Natural killer cell (primary cell): Measurements from ENCODE around the gene PGC. TPM values are rescaled to one million over a fixed set of nuclear protein-coding genes. Genes with fewer than 3 reads are reported as not detected.

Experiments
- ATAC-seq, 3 donors: fragments of 150-1000 bp in 2 of 3; fragments of 200-7000 bp in 1 of 3; cut with Tn5 transposase; 1 replicate in 1 of 3; 2 replicates in 2 of 3; pipeline ENCODE4 v1.10.0; 2021; ENCODE audit warnings: mild to moderate bottlenecking in 2 of 3, moderate library complexity in 2 of 3
- DNase-seq, 2 donors: peaks; one replicate each; pipeline versions ENCODE4 v3.0.0 to v3.0.0-alpha.2; 2013 to 2021; ENCODE audit warnings: mixed read lengths in 1 of 2
- H3K27ac ChIP-seq: one replicate; pipeline ENCODE4 v1.5.1; 2013; ENCODE audit warnings: mild to moderate bottlenecking, low read length
- H3K27me3 ChIP-seq: one replicate; pipeline ENCODE4 v1.6.1; 2013; ENCODE audit warnings: low read length; ENCODE audit not compliant: control insufficient read depth, insufficient read depth
- H3K36me3 ChIP-seq: one replicate; pipeline ENCODE4 v1.6.1; 2013; ENCODE audit warnings: low read length; ENCODE audit not compliant: control insufficient read depth, insufficient read depth
- H3K4me1 ChIP-seq: one replicate; pipeline ENCODE4 v1.6.1; 2013; ENCODE audit warnings: low read length; ENCODE audit not compliant: control insufficient read depth, insufficient read depth
- H3K4me3 ChIP-seq: one replicate; pipeline ENCODE4 v1.5.1; 2013; ENCODE audit warnings: low read length
- H3K9me3 ChIP-seq: one replicate; pipeline ENCODE4 v1.6.1; 2013; ENCODE audit warnings: low read length; ENCODE audit not compliant: control insufficient read depth, insufficient read depth
- H3K27ac Mint-ChIP-seq, 2 donors: one replicate each; pipeline ENCODE4 v1.8.0; 2022; ENCODE audit warnings: mild to moderate bottlenecking in 2 of 2, mixed read lengths in 2 of 2, moderate library complexity in 1 of 2
- H3K27me3 Mint-ChIP-seq, 2 donors: one replicate each; pipeline ENCODE4 v1.8.0; 2022; ENCODE audit warnings: low read depth in 2 of 2, mixed read lengths in 2 of 2
- H3K36me3 Mint-ChIP-seq: one replicate; pipeline ENCODE4 v1.8.0; 2022; ENCODE audit warnings: mixed read lengths
- H3K4me1 Mint-ChIP-seq, 2 donors: one replicate each; pipeline ENCODE4 v1.8.0; 2022; ENCODE audit warnings: mixed read lengths in 2 of 2
- H3K4me3 Mint-ChIP-seq: one replicate; pipeline ENCODE4 v1.8.0; 2022; ENCODE audit warnings: mild to moderate bottlenecking, moderate library complexity, mixed read lengths
- H3K9me3 Mint-ChIP-seq, 2 donors: one replicate each; pipeline ENCODE4 v1.8.0; 2022; ENCODE audit warnings: mixed read lengths in 2 of 2
- WGBS: methylation state at CpG from one replicate; pipeline ENCODE4 v1.1.7; 2013; ENCODE audit warnings: missing lambda C conversion rate; ENCODE audit not compliant: insufficient coverage; 5-methylcytosine and 5-hydroxymethylcytosine counted together
- intact Hi-C: fragments of 100-400 bp; cut with micrococcal nuclease; formaldehyde crosslinking; loops from one replicate; pipeline ENCODE4 v1.14.2; 2022
- total RNA-seq, 4 donors: library from RNA; stranded (reverse); fragments of 120-200 nt in 1 of 4; gene quantifications; one replicate each; pipeline versions ENCODE4 v1.2.3 to v1.2.4, GENCODE V29; 2013 to 2022
- TF ChIP-seq, protein P1 (sequence below): fragments of 200-600 bp; IDR thresholded peaks from one replicate; pipeline ENCODE4 v1.8.0; 2022; ENCODE audit warnings: antibody characterized with exemption

PGC gene
- total RNA-seq, 3 donors from 2014 or later (not counting 1 experiment from before 2014, with no cell fraction given): not detected

- H3K27ac ChIP-seq: no peak overlapping the region
- peaks cover 37% of the 10 kb centered on the region for H3K36me3 ChIP-seq
- 97% methylated on average over 11 of the region's 13 CpGs for WGBS
- H3K9me3 ChIP-seq: no peaks in the 10 kb centered on the region
- peaks cover 7% of the 10 kb centered on the region for H3K4me1 ChIP-seq
- no peaks in the 10 kb centered on the region for H3K27me3 Mint-ChIP-seq
- peaks cover 7 to 15% of the 10 kb centered on the region in 2 donors for H3K4me1 Mint-ChIP-seq
- no peaks in the 10 kb centered on the region for H3K9me3 Mint-ChIP-seq
- no peaks in the 10 kb centered on the region for H3K27me3 ChIP-seq
- H3K36me3 Mint-ChIP-seq: peaks cover 13% of the 10 kb centered on the region
- H3K4me3 ChIP-seq: no peak overlapping the region
- intact Hi-C loops: no loop called here
- no peak for DNase-seq
- no peak overlapping the region for H3K27ac Mint-ChIP-seq
- no peak for ATAC-seq
- TF ChIP-seq, protein P1, sequence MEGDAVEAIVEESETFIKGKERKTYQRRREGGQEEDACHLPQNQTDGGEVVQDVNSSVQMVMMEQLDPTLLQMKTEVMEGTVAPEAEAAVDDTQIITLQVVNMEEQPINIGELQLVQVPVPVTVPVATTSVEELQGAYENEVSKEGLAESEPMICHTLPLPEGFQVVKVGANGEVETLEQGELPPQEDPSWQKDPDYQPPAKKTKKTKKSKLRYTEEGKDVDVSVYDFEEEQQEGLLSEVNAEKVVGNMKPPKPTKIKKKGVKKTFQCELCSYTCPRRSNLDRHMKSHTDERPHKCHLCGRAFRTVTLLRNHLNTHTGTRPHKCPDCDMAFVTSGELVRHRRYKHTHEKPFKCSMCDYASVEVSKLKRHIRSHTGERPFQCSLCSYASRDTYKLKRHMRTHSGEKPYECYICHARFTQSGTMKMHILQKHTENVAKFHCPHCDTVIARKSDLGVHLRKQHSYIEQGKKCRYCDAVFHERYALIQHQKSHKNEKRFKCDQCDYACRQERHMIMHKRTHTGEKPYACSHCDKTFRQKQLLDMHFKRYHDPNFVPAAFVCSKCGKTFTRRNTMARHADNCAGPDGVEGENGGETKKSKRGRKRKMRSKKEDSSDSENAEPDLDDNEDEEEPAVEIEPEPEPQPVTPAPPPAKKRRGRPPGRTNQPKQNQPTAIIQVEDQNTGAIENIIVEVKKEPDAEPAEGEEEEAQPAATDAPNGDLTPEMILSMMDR: no peak
- no peak overlapping the region for H3K4me3 Mint-ChIP-seq
Observed at GRCh38 chr6:41775293-41775882, 28.2 kb upstream of the PGC start.

DNA sequence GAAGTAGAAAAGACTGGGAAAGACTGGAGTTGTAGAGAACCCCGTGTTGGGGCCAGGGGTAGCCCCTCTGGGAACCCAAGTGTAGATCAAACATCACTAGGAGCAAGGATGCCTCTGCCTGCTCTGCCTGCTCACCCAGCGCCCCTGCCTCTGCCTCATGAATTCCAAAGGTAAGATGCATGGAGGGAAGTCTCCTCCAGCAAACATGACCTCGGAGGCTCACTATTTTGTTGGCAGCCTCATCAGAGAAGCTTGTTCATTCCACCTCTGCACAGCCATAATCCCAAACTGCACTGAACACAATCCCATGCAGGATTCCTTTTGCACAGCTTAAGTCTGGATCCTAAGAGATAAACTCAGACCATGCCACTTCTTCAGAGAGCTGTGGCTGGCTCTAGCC lies 27.6 kb upstream of the PGC start:
- Mint-ChIP-seq H3K36me3 (peaks cover 13% of the 10 kb centered on the region), H3K4me3 (no peak overlapping the region), H3K9me3 (no peaks in the 10 kb centered on the region), H3K4me1 (peaks cover 7 to 10% of the 10 kb centered on the region in 2 donors), H3K27me3 (no peaks in the 10 kb centered on the region), H3K27ac (no peak overlapping the region)
- TF ChIP-seq, protein P1: no peak
- H3K9me3 ChIP-seq: no peaks in the 10 kb centered on the region
- H3K4me1 ChIP-seq: peaks cover 7% of the 10 kb centered on the region
- no peaks in the 10 kb centered on the region for H3K27me3 ChIP-seq
- no peak overlapping the region for H3K27ac ChIP-seq
- peaks cover 37% of the 10 kb centered on the region for H3K36me3 ChIP-seq
- 90% methylated on average over 3 of the region's 3 CpGs for WGBS
- intact Hi-C loops: no loop called here
- no peak overlapping the region for H3K4me3 ChIP-seq
- ATAC-seq (no peak), DNase-seq (no peak)

- Histone ChIP-seq H3K4me1 (peaks cover 14% of the 10 kb centered on the region), H3K27ac (no peak overlapping the region), H3K9me3 (no peaks in the 10 kb centered on the region), H3K27me3 (no peaks in the 10 kb centered on the region), H3K4me3 (no peak overlapping the region), H3K36me3 (peaks cover 37% of the 10 kb centered on the region)
- ATAC-seq (no peak), DNase-seq (no peak)
- Mint-ChIP-seq H3K36me3 (peaks cover 13% of the 10 kb centered on the region), H3K4me3 (no peak overlapping the region), H3K27ac (no peak overlapping the region), H3K9me3 (no peaks in the 10 kb centered on the region), H3K27me3 (no peaks in the 10 kb centered on the region), H3K4me1 (peaks cover 0 to 9% of the 10 kb centered on the region in 2 donors)
- TF ChIP-seq, protein P1: no peak
- intact Hi-C loops: no loop called here
- WGBS: 93% methylated on average over 29 of the region's 29 CpGs
Observed at GRCh38 chr6:41771058-41771983, 24.1 kb upstream of the PGC start.
